Nucleus accumbens (tissue), 56 donors: ENCODE results near the gene AKT3.
A peak's percentile ranks its signal among the peaks of the same experiment; 100 is the strongest.
"Not testable (repeated sequence)": the region's sequence is repeated elsewhere in the genome, so short reads cannot be mapped to it uniquely, and the experiment has no call there.

Experiments used
- DNase-seq, 56 donors: peaks; one replicate each; lab custom pipeline; 2025; lab: John Stamatoyannopoulos, UW

Gene AKT3

GRCh38 chr1:243791586-243792267 lies 58.3 kb downstream of the AKT3 start:
- DNase-seq, result peak in 9 of 56 donors; percentile 0 to 8 (median 3)

- DNase-seq, result no peak
These were observed 59.6 kb downstream of the AKT3 start for GRCh38 chr1:243790404-243790803.

- no peak for DNase-seq
These were observed 63.5 kb downstream of the AKT3 start for GRCh38 chr1:243786531-243786930.

- DNase-seq, result no peak
These were observed 65.5 kb downstream of the AKT3 start for GRCh38 chr1:243784506-243784905.

GRCh38 chr1:243783714-243784113 lies 66.3 kb downstream of the AKT3 start:
- no peak for DNase-seq

- DNase-seq, result not testable (repeated sequence)
These were observed 77.5 kb downstream of the AKT3 start for GRCh38 chr1:243772361-243773050.

GRCh38 chr1:243770860-243771259 lies 79.2 kb downstream of the AKT3 start:
- no peak for DNase-seq

GRCh38 chr1:243765676-243766075 lies 84.4 kb downstream of the AKT3 start:
- no peak for DNase-seq

- DNase-seq, result no peak
These were observed 86.2 kb downstream of the AKT3 start for GRCh38 chr1:243763806-243764205.

GRCh38 chr1:243758647-243759046 lies 91.4 kb downstream of the AKT3 start:
- no peak for DNase-seq

- DNase-seq, result no peak
These were observed 93.5 kb downstream of the AKT3 start for GRCh38 chr1:243756529-243756928.

GRCh38 chr1:243754348-243754747 lies 95.7 kb downstream of the AKT3 start:
- DNase-seq, result no peak

GRCh38 chr1:243751506-243751905 lies 98.5 kb downstream of the AKT3 start:
- DNase-seq, result no peak

GRCh38 chr1:243748706-243749283 lies 101.2 kb downstream of the AKT3 start:
- peak in 3 of 56 donors; percentile 7 to 52 (median 28) for DNase-seq

GRCh38 chr1:243748227-243748626 lies 101.8 kb downstream of the AKT3 start:
- DNase-seq, result no peak

- DNase-seq, result no peak
These were observed 103.3 kb downstream of the AKT3 start for GRCh38 chr1:243746751-243747150.

GRCh38 chr1:243745356-243745755 lies 104.7 kb downstream of the AKT3 start:
- DNase-seq, result no peak

GRCh38 chr1:243742819-243743218 lies 107.2 kb downstream of the AKT3 start:
- DNase-seq, result no peak

GRCh38 chr1:243740255-243740999 lies 109.6 kb downstream of the AKT3 start:
- DNase-seq, result no peak

- no peak for DNase-seq
These were observed 110.6 kb downstream of the AKT3 start for GRCh38 chr1:243739335-243740003.

GRCh38 chr1:243738020-243738419 lies 112.0 kb downstream of the AKT3 start:
- peak in 41 of 56 donors; percentile 12 to 89 (median 40) for DNase-seq
